ENCODE results near the gene LRRN2. TPM values are rescaled to one million over a fixed set of nuclear protein-coding genes. Genes with fewer than 3 reads are reported as not detected.

Gene LRRN2
- total RNA-seq, 1 donor from 2014 or later: not detected

DNA sequence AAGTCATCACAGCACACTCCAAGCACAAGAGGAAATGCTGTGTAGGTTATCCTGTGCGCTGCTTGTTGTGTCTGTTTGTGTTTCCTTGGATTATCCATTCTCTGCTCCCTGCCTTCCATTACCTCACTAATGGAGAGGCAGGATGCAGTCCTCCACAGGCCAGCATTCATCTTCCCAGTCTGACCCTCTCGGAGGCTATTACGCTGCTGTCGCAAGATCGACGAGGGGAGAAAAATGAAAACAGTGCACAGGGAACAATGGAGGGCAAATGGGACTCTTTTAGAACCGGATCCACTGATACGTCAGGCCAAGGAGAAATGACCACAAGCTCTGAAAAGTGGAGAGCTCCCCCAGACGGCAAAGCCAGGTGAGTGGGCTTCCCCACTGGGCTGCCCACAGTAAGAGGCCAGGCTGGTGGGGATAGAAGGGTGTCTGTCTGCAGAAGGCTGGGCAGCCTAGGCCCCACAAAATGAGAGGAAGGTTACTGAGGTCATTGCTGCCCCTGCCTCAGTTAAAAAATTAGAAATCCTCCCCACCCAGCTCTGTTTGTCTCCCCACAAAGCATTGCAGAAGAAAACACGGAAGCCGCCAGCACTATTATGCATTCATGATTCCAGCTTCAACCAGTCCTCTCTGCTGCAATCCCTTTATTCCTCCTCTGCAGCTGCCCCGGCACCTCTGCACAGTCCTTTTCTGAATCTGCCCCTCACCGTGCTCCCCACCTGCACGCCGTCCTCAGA, 21.7 kb downstream of the LRRN2 start:
- intact Hi-C loops (cut with micrococcal nuclease): no loop called here

DNA sequence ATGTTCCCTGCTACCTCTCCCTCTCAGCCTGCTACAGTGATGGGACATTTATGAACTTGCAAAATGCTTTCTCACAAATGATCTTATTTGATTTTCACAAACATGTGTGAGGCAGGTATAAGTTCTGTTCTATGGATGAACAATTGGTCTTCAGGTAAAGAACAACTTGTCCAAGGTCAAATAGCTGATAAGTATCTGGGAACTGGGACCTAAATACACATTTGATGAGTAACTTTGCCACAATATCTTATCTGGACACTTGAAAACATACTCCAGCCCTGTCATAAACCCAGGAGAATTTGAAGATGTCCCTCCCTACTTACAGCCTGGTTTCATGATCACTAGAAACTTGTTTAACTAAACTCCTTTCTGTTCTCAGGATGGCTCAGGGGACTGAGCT, 23.0 kb downstream of the LRRN2 start:
- intact Hi-C loops (cut with micrococcal nuclease): no loop called here

DNA sequence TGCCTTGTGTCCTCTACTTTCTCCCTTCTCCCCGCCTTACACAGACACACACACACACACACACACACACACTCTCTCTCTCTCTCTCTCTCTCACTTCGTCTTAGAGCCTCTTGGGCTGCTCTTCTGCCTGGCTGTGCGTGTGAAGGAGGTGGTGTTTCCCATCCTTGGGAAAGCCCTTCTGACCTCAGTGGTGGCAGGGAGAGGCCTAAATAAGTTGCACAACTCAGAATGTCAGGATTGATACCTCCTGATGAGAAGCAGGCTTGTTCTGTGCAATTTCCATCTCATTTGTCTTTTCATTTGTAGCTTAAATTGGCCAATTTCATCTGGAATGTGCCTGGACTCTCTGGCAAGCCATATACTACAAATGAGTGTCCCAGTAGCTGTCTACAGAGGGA, 25.0 kb downstream of the LRRN2 start:
- intact Hi-C loops (cut with micrococcal nuclease): no loop called here

DNA sequence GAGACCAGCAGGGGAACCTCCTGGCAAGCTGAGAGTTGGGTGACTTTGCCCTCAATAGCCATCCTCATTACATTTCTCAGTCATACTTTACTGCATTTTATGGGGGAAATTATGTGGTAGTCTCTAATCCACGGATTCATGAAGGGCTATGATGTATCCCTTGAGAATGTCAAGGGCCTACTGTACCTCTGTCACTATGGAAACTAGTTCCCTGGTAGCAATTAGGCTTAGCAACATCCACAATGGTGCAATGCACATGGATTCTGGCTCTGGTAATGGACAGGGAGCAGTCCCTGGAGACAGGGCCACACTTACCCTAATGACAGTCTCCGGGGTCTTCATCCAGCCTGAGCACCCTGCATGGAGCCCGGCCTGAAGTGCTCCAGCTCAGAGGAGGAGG, 26.5 kb downstream of the LRRN2 start:
- intact Hi-C loops (cut with micrococcal nuclease): no loop called here

DNA sequence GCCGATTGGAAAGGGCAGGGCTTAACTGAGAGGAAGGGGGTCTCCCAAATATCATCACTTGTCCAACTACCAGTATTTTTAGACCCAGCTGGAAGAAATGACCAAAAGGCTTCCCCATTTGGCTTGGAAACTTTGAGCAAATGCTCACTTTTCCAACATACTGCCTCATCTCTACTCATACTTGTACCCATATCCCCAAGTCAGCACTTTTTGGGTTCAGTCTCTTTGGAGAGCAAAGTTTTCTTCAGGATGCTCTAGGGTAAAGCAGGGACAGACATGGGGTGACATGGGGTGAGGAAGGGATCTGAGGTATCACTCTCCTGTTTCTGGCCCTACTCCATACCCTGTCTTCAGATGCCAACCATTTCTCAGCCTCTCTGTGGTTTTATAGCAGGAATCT, 27.2 kb downstream of the LRRN2 start:
- intact Hi-C loops (cut with micrococcal nuclease): no loop called here

DNA sequence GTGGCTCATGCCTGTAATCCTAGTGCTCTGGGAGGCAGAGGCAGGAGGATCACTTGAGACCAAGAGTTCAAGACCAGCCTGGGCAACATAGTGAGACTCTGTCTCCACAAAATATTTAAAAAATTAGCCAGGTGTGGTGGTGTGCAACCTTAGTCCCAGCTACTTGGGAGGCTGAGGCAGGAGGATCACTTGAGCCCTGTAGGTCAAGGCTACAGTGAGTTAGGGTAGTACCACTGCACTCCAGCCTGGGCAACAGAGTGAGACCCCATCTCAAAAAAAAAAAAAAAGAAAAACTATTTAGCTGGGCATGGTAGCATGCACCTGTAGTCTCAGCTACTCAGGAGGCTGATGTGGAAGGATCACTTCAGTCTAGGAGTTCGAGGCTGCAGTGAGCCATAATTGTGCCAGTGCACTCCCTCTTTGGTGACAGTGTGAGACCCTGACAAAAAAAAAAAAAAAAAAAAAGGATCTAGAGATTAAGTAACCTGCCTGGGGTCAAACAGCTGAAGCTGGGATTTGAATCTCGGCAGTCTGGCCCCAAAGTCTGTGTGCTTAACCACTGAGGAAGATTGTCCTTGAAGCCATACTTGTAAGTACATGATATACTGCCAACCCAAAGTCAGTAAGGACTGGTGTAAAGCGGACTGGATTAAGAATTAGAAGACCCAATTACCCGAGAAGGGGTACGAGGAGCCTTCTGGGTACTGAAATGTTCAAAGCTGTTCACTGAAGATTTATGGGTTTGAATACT, 31.8 kb downstream of the LRRN2 start:
- intact Hi-C loops (cut with micrococcal nuclease): no loop called here

DNA sequence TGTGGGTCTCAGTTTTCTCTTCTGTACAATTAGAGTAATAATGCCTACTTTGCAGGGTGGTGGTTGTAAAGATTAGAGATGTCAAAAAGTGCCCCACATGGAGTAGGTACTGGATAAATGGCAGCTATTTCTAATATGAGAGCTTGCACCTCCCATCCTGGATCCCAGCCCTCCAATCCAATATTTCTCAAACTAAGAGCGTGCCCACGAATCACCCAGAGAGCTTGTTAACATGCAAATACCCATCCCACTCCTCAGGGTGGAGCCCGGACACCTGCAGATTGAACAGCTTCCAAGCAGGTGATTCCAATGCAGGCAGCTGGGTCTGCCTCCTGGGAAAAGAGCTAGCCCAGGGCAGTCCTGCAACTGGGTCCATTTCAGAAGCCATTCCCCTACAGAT, 33.0 kb downstream of the LRRN2 start:
- intact Hi-C loops (cut with micrococcal nuclease): no loop called here

DNA sequence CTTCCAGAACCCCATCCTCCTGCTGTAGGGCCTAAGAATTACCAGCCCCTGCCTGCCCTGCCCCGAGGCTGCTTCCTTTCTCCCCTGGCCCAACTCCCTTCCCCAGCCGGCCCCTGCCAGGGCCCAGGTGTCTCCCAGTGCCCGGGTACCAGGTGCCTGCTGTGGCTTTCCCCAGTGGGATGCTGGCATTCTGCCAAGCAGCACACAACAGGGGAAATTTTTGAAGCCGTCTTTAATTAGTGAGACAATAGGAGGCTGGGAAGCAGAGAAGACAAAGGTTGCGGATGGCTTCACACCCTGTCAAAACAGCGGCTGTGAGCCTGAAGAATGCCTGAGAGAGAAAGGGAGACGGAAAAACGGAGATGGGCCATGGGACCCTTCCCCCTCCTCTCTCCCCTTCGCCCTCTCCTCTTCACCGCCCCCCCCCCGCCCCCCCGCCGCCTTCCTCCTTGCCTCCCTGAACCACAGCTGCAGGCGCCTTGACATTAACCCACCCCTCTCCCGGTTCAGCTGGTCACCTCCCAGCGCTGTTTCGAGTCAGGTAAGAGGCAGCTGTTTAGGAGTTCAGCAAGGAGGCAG, 33.6 kb downstream of the LRRN2 start:
- intact Hi-C loops (cut with micrococcal nuclease): no loop called here

DNA sequence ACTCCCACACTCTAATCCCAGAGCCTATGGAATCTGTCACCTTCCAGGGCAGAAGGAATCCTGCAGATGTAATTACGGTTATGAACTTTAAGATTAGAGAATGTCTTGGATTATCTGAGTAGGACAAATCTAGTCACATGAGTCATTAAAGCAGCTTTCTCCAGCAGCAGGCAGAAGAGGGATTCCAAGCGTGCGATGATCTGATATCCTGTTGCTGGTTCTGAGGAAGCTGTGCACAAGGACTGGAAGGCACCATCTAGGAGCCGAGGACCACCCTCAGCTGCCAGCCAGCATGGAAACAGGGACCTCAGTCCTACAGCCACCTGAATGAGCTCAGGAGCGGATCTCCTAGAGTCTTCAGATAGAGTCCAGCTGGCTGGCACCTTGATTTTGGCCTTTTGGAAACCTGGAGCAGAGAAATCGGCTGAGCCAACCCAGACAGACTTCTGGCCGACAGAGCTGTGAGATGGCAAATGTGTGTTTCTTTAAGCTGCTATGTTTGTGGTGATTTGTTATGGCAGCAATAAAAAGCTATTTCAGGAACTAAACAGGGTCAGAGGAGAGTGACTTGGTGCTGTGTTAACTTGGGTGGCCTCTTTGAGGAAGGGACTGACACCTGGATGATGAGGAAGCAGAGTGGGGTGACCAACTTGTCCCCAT, 34.5 kb downstream of the LRRN2 start:
- intact Hi-C loops (cut with micrococcal nuclease): no loop called here

DNA sequence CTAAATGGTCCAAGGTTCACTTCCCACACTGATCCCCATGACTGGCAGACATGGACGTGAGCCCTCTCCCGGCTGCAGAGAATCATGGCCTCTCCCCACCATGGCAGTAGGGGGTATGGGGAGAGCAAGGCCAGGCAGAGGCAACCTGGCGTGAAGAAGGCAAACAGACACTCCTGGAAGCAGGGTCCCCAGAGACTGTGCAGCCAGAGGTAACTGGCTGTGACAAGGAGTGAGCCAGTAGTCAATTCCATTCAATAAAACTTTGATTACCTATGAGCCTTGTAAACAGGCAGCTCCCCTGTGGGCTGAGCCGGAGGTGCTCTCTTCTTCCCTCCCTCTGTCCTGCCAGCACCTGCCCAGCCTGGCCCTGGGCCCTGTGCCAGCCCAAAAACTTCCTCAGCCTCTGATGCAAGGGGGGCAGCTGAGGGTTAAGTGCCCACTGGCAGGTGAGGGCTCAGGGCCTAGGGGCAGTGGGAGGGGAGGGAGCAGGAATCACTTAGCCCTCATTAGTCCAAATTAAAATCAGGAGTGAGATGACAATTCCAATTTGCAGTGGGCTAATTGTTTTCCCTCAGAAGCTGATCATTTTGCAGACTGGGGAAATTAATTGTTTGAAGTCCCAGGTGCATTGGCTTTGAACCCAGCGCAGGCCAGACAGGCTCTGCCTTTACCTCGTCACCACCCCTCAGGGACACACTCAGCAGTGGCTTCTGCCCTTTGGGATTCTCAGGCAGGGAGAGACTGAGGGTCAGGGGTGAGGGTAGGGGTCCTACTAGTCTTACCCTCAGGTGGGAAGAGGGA, 35.6 kb downstream of the LRRN2 start:
- intact Hi-C loops (cut with micrococcal nuclease): no loop called here

DNA sequence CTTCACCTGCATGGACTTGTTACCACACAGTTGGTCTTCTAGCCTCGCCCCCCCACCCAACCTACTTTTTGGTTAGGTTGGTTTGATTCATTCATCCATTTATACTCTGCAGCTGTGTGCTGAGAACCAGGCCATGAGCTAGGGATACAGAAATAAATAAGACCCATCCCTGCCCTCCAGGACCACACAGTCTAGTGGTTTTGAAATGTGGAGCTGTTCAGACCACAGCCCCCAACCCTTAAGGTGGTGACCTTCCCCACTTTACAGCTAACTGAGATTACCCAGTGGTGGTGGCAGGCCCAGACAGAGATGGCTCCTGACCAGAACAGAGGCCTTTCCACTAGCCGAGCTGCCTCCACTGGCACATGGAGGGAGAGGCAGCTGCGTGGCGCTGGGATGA, 37.0 kb downstream of the LRRN2 start:
- intact Hi-C loops (cut with micrococcal nuclease): no loop called here

DNA sequence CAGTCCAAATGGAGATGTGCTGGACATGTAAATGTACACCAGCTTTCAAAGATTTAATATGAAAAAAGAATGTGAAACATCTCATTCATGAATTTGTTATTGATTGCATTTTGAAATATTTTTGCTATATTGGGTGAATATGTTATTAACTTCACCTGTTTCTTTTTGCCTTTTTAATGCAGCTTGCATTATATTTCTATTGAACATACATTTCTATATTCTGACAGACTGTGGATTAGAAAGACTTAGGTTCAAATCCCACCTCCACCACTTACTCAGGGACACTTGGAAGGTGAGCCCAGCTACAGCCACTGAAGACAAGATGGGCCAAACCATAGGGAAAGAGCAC, 37.8 kb downstream of the LRRN2 start:
- intact Hi-C loops (cut with micrococcal nuclease): no loop called here

DNA sequence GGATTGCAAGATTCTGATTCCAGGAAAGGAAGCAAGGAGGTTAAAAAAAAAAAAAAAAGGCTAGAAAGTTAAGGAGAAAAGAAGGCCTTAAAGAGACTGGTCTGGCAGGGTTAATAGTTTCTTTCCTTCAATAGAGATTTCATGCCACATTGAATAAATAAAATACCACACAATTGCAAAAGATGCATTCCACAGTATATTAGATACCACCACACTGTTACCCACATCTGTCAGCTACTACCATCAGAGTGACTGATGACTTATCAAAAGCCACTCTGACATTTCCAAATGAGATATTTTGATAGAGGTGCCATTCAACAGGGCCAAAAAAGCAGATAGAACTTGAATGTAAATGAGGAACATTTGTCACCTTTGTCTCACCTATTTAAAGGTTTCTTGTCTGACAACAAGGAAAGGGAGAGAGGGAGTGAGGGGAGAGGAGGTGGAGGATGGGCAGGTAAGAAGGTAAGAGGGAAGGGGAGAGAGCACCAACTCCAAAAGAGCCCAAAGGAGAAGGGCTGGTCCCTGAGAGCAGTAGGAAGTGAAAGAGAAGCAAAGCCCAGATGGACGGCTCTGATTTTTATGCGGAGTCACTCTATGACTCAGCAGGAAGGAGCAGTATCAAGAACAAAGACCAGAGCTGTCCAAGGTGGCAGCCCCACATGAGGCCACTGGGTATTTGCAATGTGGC, 38.3 kb downstream of the LRRN2 start:
- intact Hi-C loops (cut with micrococcal nuclease): no loop called here

DNA sequence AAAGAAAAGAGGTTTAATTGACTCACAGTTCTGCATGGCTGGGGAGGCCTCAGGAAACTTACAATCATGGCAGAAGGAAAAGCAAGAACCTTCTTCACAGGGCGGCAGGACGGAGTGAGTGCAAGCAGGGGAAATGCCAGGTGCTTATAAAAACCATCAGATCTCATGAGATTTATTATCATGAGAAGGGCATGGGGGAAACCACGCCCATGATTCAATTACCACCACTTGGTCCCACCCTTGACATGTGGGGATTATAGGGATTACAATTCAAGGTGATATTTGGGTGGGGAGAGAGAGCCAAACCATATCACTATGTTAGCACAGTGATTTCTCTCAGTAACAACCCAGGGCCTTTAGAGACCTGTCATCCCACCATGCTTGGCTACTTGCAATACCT, 39.9 kb downstream of the LRRN2 start:
- intact Hi-C loops (cut with micrococcal nuclease): no loop called here

DNA sequence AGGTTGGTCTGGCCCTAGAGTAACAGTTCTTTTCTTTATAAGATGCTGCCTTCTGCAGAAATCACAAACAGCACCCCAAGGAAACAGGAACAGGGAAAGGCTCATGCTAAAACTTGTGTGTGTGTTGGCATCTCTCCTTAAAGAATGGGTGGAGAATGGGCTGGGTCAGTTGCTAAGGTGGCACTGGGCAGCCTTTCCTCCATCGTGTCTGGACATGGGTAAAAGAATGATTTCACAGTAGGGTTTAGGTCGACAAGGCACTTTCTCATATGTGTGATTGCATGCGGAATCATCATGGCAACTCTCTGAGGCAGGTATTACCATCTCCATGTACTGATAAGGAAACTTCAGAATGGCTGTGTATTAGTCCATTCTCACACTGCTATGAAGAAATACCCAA, 40.3 kb downstream of the LRRN2 start:
- intact Hi-C loops (cut with micrococcal nuclease): no loop called here

DNA sequence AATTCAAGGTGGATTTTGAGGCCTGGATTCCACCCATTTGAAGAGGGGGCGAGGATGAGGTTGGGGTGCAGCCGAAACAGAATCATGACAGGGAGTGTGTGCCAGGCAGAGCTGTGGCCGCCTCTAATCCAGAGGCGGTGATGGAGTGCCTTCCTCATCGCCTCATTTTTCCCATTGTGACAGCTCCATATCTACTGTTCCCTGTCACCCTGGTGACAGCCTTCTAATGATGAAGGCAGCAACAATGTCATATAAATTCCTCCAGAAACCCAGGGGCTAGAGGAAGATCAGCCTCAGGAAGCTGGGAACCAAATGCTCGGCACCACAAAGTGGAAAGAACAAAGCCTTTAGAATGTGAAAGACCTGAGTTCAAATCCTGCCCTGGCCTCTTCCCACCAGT, 42.0 kb downstream of the LRRN2 start:
- intact Hi-C loops (cut with micrococcal nuclease): no loop called here

DNA sequence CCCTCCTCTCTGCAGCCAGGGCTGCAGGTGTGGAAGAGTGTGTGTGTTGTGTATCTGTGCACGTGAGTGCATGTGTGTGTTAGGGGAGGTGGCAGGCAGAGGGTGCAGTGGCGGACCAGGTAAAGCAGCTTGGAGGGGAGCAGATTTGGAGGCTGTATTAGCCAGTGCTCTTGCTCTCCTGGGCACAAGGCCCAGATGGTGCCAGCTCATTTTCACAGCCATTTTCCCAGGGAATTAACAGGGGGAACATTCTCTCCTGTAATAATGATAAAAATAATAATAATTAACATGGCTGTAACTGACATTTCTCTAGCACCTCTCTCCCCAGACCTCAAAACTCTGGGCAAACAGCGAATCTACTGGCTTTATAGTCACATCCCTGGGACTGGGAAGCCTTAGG, 43.6 kb downstream of the LRRN2 start:
- intact Hi-C loops (cut with micrococcal nuclease): no loop called here

DNA sequence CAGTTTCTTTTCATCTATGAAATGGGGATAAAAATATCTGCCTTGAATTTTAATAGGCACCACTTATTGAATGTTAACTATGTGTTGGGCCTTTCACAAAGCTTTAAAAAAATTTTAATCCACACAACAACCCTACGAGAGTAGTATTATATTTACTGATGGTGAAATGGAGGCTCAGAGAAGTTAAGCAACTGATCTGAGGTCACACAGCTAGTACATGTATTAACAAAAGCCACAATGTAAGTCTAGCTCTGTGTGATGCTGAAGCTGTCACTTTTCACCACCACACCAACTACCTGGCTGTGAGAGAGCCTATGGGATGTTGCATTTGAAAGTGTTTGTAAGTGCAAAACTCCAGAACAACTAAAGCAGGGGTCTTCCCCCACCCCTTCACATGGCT, 44.1 kb downstream of the LRRN2 start:
- intact Hi-C loops (cut with micrococcal nuclease): no loop called here

DNA sequence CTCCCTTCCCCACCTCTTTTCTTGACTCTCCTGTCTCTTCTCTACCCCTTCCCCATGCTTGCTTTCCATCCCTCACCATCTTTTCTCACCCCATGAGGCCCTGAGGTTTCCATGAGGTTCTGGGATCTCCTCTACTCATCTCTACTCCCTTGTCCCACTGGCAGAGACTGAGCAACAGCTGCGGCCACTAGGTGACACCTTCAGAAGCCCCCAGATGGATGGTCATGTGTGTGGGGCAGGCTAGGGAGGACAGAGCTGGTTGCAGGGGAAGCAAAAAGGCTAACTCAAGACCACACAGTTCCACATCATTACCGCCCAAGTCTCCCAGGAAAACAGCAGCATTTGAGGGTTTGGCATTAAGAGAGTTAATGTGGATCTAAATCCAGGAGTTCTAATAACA, 45.0 kb downstream of the LRRN2 start:
- intact Hi-C loops (cut with micrococcal nuclease): no loop called here

DNA sequence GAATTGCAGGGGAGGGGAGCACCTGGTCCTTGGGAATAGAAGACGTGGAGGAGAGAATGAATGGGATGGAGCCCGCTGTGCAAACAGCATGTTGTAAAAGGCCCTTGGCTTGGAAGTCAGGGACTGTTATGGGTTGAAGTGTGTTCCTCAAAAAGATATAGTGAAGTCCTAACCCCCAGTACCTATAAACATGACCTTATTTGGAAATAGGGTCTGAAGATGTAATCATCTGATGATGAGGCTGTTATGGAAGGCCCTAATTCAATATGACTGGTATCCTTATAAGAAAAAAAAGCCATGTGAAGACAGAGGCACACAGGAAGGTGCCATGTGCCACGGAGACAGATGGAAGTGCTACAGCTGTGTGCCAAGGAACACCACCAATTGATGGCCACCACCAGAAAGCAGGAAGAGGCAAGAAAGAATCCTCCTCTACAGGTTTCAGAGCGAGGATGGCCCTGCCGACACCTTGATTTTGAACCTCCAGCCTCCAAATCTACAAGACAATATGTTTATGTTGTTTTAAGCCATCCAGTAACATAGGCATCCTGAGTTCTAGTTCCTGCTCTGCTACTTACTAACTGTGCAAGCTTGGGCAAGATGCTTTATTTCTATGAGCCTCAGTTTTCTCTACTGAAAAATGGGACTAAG, 51.2 kb downstream of the LRRN2 start:
- intact Hi-C loops (cut with micrococcal nuclease): no loop called here
